Measurements from ENCODE around the gene OR5K1. TPM values are rescaled to one million over a fixed set of nuclear protein-coding genes. Genes with fewer than 3 reads are reported as not detected.

Gene OR5K1
- total RNA-seq, 1 experiment from 2014 or later, result not detected

- no peaks in the 10 kb centered on the region for H3K4me1 ChIP-seq (ENCODE audit: control insufficient read depth, insufficient read depth, low read length)
- CTCF ChIA-PET, result no interaction called here
- TF ChIP-seq TCF7L2 (IDR thresholded peaks at IDR 0.05; ENCODE audit: low read depth, low read length) (no peak), CTCF (IDR thresholded peaks at IDR 0.05) (no peak)
- intact Hi-C loops (cut with micrococcal nuclease; ENCODE audit: unreplicated experiment) (no loop called here), in situ Hi-C loops (cut with HindIII; ENCODE audit: low pct_unique_long_range_greater_than_20kb, low sequenced_read_pairs) (no loop called here)
- no peak overlapping the region for H3K4me3 ChIP-seq (ENCODE audit: low read depth in 2 of 2, low read length in 2 of 2)
- no peak for DNase-seq (ENCODE audit: low read depth, low spot score)
- ATAC-seq, result no peak
- H3K36me3 ChIP-seq (ENCODE audit: control insufficient read depth, insufficient read depth, low read length), result no peaks in the 10 kb centered on the region
- POLR2A ChIA-PET, result no interaction called here
- no peaks in the 10 kb centered on the region for H3K9me3 ChIP-seq (ENCODE audit: control insufficient read depth, insufficient read depth, low read depth, low read length)
- no TSS peak for BruUV-seq (replicated peaks)
- H3K27me3 ChIP-seq (ENCODE audit: control insufficient read depth, insufficient read depth, low read length), result peaks cover 6% of the 10 kb centered on the region; the same call in 1 of the 2 replicates
- no peak overlapping the region for H3K27ac ChIP-seq (ENCODE audit: low read length)
Measured at GRCh38 chr3:98504539-98504938, 41.5 kb downstream of the OR5K1 start.

DNA sequence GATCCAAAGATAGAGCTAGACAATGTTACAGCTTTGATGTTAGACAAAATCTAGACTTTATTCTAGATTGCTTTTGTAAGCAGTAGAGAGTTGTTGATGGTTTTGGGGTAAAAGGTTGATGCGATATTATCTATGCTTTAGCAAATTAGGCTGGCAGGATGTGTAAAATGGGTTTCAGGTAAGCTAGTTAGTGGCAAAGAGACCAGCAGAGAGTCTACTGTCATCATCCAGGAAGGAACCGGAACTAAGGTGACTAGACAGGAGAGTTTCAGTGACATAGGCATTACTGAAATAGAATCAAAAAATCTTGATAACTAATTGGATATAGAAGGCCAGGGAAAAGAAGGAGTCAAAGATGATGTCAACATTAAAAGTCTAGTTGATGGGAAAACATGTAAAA lies 45.6 kb downstream of the OR5K1 start:
- H3K9me3 ChIP-seq (ENCODE audit: control insufficient read depth, insufficient read depth, low read depth, low read length), result no peaks in the 10 kb centered on the region
- no peak overlapping the region for H3K27ac ChIP-seq (ENCODE audit: low read length)
- no peaks in the 10 kb centered on the region for H3K36me3 ChIP-seq (ENCODE audit: control insufficient read depth, insufficient read depth, low read length)
- no peaks in the 10 kb centered on the region for H3K4me1 ChIP-seq (ENCODE audit: control insufficient read depth, insufficient read depth, low read length)
- no peak for TF ChIP-seq SIN3A (IDR thresholded peaks at IDR 0.05; ENCODE audit: borderline replicate concordance, insufficient read depth, low read depth, low read length)
- in situ Hi-C loops (cut with HindIII; ENCODE audit: low pct_unique_long_range_greater_than_20kb, low sequenced_read_pairs) (no loop called here), intact Hi-C loops (cut with micrococcal nuclease; ENCODE audit: unreplicated experiment) (no loop called here)
- DNase-seq (ENCODE audit: low read depth, low spot score) (no peak), ATAC-seq (no peak)
- POLR2A ChIA-PET, result no interaction called here
- H3K4me3 ChIP-seq (ENCODE audit: low read depth in 2 of 2, low read length in 2 of 2), result no peak overlapping the region
- BruUV-seq (replicated peaks), result no TSS peak
- CTCF ChIA-PET, result no interaction called here
- H3K27me3 ChIP-seq (ENCODE audit: control insufficient read depth, insufficient read depth, low read length), result no peaks in the 10 kb centered on the region

- Histone ChIP-seq H3K4me3 (ENCODE audit: low read depth in 2 of 2, low read length in 2 of 2) (no peak overlapping the region), H3K27me3 (ENCODE audit: control insufficient read depth, insufficient read depth, low read length) (no peaks in the 10 kb centered on the region), H3K9me3 (ENCODE audit: control insufficient read depth, insufficient read depth, low read depth, low read length) (no peaks in the 10 kb centered on the region), H3K36me3 (ENCODE audit: control insufficient read depth, insufficient read depth, low read length) (peaks cover 20% of the 10 kb centered on the region), H3K4me1 (ENCODE audit: control insufficient read depth, insufficient read depth, low read length) (no peaks in the 10 kb centered on the region), H3K27ac (ENCODE audit: low read length) (no peak overlapping the region)
- no TSS peak for BruUV-seq (replicated peaks)
- in situ Hi-C loops (cut with HindIII; ENCODE audit: low pct_unique_long_range_greater_than_20kb, low sequenced_read_pairs), result no loop called here
- CTCF ChIA-PET, result no interaction called here
- intact Hi-C loops (cut with micrococcal nuclease; ENCODE audit: unreplicated experiment), result no loop called here
- DNase-seq (ENCODE audit: low read depth, low spot score) (no peak), ATAC-seq (no peak)
- no peak for TF ChIP-seq TCF7L2 (IDR thresholded peaks at IDR 0.05; ENCODE audit: low read depth, low read length)
- TF ChIP-seq, protein P1, sequence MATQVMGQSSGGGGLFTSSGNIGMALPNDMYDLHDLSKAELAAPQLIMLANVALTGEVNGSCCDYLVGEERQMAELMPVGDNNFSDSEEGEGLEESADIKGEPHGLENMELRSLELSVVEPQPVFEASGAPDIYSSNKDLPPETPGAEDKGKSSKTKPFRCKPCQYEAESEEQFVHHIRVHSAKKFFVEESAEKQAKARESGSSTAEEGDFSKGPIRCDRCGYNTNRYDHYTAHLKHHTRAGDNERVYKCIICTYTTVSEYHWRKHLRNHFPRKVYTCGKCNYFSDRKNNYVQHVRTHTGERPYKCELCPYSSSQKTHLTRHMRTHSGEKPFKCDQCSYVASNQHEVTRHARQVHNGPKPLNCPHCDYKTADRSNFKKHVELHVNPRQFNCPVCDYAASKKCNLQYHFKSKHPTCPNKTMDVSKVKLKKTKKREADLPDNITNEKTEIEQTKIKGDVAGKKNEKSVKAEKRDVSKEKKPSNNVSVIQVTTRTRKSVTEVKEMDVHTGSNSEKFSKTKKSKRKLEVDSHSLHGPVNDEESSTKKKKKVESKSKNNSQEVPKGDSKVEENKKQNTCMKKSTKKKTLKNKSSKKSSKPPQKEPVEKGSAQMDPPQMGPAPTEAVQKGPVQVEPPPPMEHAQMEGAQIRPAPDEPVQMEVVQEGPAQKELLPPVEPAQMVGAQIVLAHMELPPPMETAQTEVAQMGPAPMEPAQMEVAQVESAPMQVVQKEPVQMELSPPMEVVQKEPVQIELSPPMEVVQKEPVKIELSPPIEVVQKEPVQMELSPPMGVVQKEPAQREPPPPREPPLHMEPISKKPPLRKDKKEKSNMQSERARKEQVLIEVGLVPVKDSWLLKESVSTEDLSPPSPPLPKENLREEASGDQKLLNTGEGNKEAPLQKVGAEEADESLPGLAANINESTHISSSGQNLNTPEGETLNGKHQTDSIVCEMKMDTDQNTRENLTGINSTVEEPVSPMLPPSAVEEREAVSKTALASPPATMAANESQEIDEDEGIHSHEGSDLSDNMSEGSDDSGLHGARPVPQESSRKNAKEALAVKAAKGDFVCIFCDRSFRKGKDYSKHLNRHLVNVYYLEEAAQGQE (IDR thresholded peaks at IDR 0.05; ENCODE audit: insufficient read depth in 1 of 2, low read depth in 2 of 2, low read length in 1 of 2), result no peak
- TF ChIP-seq SIN3A (IDR thresholded peaks at IDR 0.05; ENCODE audit: borderline replicate concordance, insufficient read depth, low read depth, low read length), result no peak
- TF ChIP-seq CTCF (IDR thresholded peaks at IDR 0.05), result no peak
- no peak for TF ChIP-seq POLR2AphosphoS5 (IDR thresholded peaks at IDR 0.05; ENCODE audit: low read depth, low read length)
- POLR2A ChIA-PET, result no interaction called here
Measured at GRCh38 chr3:98512576-98512975, 49.6 kb downstream of the OR5K1 start.

All from Panc1 (cell line).